Sciatic nerve (tissue), 2 donors: ENCODE results near the gene VAT1L. TPM values are rescaled to one million over a fixed set of nuclear protein-coding genes. Genes with fewer than 3 reads are reported as not detected.

ENCODE experiments used
- ATAC-seq: fragments of 200-7000 bp; cut with Tn5 transposase; one replicate; pipeline ENCODE4 v1.9.1; 2020; ENCODE audit warnings: mild to moderate bottlenecking, moderate library complexity
- DNase-seq: peaks from one replicate; pipeline ENCODE4 v3.0.0-alpha.2; 2020; ENCODE audit warnings: low spot score
- intact Hi-C: fragments of 100-400 bp; cut with DNase I; formaldehyde crosslinking; loops from one replicate; pipeline ENCODE4 v1.14.2; 2022
- total RNA-seq: library from RNA; stranded (reverse); fragmentation: NEBNext Ultra II Directional; extraction: Animal tissue kit (Norgen Biotek cat#: 25700); gene quantifications from one replicate; pipeline ENCODE4 v1.2.1, GENCODE V29; 2021
- donor health status: DM: no; HTN: no; CAD: no.
- donor health status: DM: no; HTN: no; CAD: no.

VAT1L gene
- total RNA-seq, 1 donor from 2014 or later, result 36.1 TPM

DNA sequence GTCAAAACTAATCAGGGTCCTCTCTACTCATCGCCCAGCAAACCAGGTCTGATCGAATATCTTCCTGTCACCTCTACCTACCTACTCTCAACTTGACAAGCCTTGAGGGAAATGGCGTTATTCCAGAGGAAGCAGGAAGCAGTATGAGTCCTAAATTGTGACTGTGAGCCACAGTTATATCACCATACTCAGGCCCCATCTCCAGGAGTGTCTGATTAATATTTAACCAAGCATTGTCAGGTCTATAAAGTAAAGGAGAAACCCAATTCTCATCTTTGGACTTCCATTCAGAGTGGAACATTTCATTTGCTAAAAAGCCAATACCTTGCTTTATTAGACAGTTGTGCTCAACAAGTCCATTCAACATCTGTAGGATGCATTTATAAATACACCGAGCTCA is 216.2 kb downstream of the VAT1L start:
- ATAC-seq (no peak), DNase-seq (no peak)
- intact Hi-C loops, result no loop called here

DNA sequence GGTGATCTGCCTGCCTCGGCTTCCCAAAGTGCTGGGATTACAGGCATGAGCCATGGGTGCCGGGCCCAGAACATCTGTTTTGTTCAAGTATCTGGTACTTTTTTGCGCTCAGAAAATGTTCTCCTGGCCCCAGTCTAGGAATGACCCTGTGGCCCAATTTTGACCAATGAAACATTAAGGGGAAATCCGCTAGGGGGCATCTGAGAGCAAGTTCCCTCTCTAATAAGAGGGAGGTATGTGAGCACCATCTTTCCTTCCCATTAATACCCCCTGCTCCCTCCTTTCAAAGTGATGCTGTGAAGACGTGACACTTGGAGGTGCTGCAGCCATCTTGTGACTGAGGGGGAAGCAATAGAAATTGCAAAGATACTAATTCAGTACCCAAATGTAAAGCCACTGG is 217.5 kb downstream of the VAT1L start:
- no peak for ATAC-seq
- intact Hi-C loops, result no loop called here

DNA sequence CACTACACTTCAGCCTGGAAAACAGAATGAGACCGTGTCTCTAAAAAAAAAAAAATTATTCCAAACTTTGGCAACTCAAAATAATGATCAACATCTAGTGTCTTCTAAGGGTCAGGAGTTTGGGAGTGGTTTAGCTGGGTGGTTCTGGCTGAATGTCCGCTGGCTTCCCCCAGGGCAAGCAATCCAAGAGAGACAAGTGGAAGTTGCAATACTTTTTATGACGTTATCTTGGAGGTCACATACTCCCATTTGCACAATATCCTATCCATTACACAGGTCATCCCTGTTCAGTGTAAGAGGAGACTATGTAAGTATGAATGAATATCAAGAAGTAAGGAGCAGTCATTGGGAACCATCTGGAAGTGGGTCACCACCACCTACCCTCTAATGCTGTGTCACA is 218.8 kb downstream of the VAT1L start:
- intact Hi-C loops, result no loop called here
- ATAC-seq (peak; percentile 58), DNase-seq (no peak)

More for the DNA sequence above, 217.5 kb downstream of the VAT1L start:
- no peak for DNase-seq

DNA sequence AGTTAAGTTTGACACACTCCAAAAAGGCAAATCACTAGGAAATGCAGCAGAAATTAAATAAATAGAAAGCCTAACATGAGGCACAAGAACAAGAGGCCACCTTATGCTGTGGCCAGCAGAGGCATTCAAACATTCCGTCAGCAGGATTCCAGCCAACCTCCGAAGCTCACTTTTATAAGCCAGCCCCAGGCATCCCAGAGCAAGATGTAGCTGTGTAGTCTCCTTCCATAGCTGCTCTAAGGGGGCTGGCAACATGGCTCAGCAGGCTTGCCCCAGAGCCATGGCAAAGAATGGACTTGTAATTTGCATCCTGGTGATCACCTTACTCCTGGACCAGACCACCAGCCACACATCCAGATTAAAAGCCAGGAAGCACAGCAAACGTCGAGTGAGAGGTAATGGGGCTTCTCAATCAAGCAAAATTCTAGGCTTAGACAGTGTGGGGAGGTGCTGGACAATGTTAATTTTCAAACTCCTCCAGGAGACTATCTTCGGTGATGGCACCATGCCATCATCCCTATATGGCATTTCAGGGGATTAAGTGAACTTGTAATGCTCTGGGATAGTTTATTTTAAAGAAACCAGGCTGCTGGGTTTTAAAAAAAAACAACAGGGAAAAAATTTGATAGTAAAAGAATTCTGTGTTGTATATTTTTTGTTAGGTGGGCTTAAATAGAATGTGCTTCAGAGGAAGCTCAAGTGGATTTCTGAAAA is 234.1 kb downstream of the VAT1L start, which contains the start of gene CLEC3A:
TSS of gene CLEC3A (plus strand) at position 202 of the 714 bp plus-strand sequence. CDS start at position 281, 79 bp downstream.
- DNase-seq (no peak), ATAC-seq (no peak)
- intact Hi-C loops, result no loop called here

DNA sequence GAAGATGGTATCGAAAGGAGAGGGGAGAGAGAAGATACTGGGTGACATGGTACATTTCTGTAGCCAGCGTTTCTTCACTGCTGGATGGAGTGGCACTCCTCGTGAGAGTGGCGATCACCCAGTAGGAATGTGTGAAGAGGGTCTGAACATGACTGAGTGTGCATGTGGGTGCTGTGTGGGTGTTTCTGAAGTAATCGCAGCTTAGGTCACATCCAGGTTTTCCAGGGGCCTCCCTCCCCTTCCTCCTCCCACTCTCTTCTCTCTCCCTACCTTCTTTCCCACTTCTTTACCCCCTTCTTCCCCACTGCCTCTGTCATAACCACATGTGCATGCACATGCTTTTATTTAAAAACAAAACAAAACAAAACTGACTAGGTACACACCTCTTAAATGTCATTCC is 235.8 kb downstream of the VAT1L start:
- no peak for DNase-seq
- intact Hi-C loops, result no loop called here
- ATAC-seq, result no peak

DNA sequence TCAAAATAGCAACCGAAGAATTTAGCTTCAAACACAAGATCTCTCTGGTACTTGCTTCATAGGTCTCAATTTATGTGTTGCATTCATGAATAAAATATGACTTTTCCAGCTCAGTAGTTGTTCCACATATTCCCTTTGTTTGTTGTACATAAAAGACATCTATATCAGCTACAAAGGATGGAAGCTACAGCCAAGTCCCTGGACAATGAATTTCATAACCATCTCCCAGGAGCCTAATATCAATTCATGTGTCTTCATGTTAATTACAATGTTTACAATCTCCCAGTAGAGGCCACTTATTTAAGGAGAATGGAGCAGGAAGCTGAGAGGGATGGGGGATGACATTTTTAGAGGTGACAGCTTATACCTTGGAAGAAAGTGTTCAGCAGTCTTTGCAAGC is 237.3 kb downstream of the VAT1L start:
- no peak for ATAC-seq
- no peak for DNase-seq
- intact Hi-C loops, result no loop called here

DNA sequence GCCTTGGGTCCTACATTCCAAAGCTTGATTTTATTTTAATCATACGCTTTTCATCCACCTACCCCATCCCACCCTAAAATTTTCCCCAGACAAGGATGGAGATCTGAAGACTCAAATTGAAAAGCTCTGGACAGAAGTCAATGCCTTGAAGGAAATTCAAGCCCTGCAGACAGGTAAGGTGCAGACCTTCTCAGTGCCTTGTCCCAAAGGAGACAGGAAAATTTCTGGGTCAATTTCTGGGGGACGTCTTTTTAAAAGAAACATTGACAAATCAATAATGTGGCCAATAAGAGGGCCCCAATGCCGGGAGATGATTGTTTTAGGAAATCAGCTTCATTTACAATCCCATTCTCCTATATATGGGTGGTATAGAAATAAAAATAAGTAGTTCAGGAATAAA is 239.7 kb downstream of the VAT1L start:
- DNase-seq, result no peak
- intact Hi-C loops, result no loop called here
- ATAC-seq, result no peak

Other genes starting within 250 kb of the VAT1L start
- gene NUDT7, start 66.0 kb upstream of the VAT1L start, total RNA-seq, result 8.2 TPM
- not detected for gene CLEC3A, start 234.0 kb downstream of the VAT1L start, total RNA-seq